ENCODE results near the gene EXOG. TPM values are rescaled to one million over a fixed set of nuclear protein-coding genes. Genes with fewer than 3 reads are reported as not detected.

EXOG gene
- total and polyA plus RNA-seq, 10 of the 15 experiments (the other 5 are each of a cell fraction or from before 2014, with no cell fraction given) = 7.8 to 20.9 (median 19.6) TPM

- TF ChIP-seq BCL11A (IDR thresholded peaks at IDR 0.05; ENCODE audit: low read depth, low read length) (no peak), NFXL1 (IDR thresholded peaks at IDR 0.05; ENCODE audit: borderline replicate concordance) (no peak), ZNF687 (IDR thresholded peaks at IDR 0.05) (no peak), SPI1 (IDR thresholded peaks at IDR 0.05; ENCODE audit: borderline replicate concordance, insufficient read depth, low read depth, low read length) (no peak), EP300 (IDR thresholded peaks at IDR 0.05; ENCODE audit: borderline replicate concordance in 1 of 2, control insufficient read depth in 1 of 2, low read depth in 2 of 2, low read length in 2 of 2) (no peak), MAX (IDR thresholded peaks at IDR 0.05; ENCODE audit: low read depth, low read length) (no peak), SREBF1 (IDR thresholded peaks at IDR 0.05; ENCODE audit: low read length) (no peak), TCF12 (IDR thresholded peaks at IDR 0.05; ENCODE audit: low read depth, low read length) (no peak), CHD2 (IDR thresholded peaks at IDR 0.05; ENCODE audit: borderline replicate concordance, low read depth, low read length) (no peak), HSF1 (IDR thresholded peaks at IDR 0.05; ENCODE audit: low read depth, low read length) (no peak), SREBF2 (IDR thresholded peaks at IDR 0.05; ENCODE audit: low read length) (no peak), LARP7 (IDR thresholded peaks at IDR 0.05) (0 out of 2 replicates have a peak, but pooled peaks have one; percentile 29), RBBP5 (conservative IDR thresholded peaks at IDR 0.05) (no peak), RELB (IDR thresholded peaks at IDR 0.05; ENCODE audit: low read depth) (0 out of 2 replicates have a peak, but pooled peaks have one; percentile 24), ZNF24 (IDR thresholded peaks at IDR 0.05) (no peak), NBN (IDR thresholded peaks at IDR 0.05) (no peak), RFX5 (IDR thresholded peaks at IDR 0.05; ENCODE audit: low read depth, low read length) (no peak), NFYA (IDR thresholded peaks at IDR 0.05; ENCODE audit: borderline replicate concordance, low read depth, low read length) (no peak), MTA2 (IDR thresholded peaks at IDR 0.05; ENCODE audit: low read depth) (no peak), TARDBP (IDR thresholded peaks at IDR 0.05; ENCODE audit: borderline replicate concordance) (no peak)
- TF ChIP-seq, protein P1, sequence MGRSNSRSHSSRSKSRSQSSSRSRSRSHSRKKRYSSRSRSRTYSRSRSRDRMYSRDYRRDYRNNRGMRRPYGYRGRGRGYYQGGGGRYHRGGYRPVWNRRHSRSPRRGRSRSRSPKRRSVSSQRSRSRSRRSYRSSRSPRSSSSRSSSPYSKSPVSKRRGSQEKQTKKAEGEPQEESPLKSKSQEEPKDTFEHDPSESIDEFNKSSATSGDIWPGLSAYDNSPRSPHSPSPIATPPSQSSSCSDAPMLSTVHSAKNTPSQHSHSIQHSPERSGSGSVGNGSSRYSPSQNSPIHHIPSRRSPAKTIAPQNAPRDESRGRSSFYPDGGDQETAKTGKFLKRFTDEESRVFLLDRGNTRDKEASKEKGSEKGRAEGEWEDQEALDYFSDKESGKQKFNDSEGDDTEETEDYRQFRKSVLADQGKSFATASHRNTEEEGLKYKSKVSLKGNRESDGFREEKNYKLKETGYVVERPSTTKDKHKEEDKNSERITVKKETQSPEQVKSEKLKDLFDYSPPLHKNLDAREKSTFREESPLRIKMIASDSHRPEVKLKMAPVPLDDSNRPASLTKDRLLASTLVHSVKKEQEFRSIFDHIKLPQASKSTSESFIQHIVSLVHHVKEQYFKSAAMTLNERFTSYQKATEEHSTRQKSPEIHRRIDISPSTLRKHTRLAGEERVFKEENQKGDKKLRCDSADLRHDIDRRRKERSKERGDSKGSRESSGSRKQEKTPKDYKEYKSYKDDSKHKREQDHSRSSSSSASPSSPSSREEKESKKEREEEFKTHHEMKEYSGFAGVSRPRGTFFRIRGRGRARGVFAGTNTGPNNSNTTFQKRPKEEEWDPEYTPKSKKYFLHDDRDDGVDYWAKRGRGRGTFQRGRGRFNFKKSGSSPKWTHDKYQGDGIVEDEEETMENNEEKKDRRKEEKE (IDR thresholded peaks at IDR 0.05) = no peak
Measured at GRCh38 chr3:38455639-38456430, 40.3 kb upstream of the EXOG start (continued).
